Measurements from ENCODE around the gene CHRNA7.

The CHRNA7 gene

GRCh38 chr15:32033186-32033890, 3.0 kb downstream of the CHRNA7 start:
- Histone ChIP-seq H3K27me3 (ENCODE audit: control insufficient read depth, insufficient read depth, low read length) (peaks cover 8% of the 10 kb centered on the region), H3K4me1 (ENCODE audit: control insufficient read depth, insufficient read depth, low read length) (peaks cover 11% of the 10 kb centered on the region), H3K4me3 (ENCODE audit: low read length) (no peak overlapping the region), H3K9ac (ENCODE audit: low read length) (no peak overlapping the region), H3K9me3 (ENCODE audit: control insufficient read depth, low read length) (no peaks in the 10 kb centered on the region), H3K36me3 (ENCODE audit: control insufficient read depth, insufficient read depth, low read length) (no peaks in the 10 kb centered on the region)

- Histone ChIP-seq H3K9ac (ENCODE audit: low read length) (no peak overlapping the region), H3K4me3 (ENCODE audit: low read length) (no peak overlapping the region), H3K9me3 (ENCODE audit: control insufficient read depth, low read length) (no peaks in the 10 kb centered on the region), H3K4me1 (ENCODE audit: control insufficient read depth, insufficient read depth, low read length) (peaks cover 11% of the 10 kb centered on the region), H3K27me3 (ENCODE audit: control insufficient read depth, insufficient read depth, low read length) (peaks cover 4% of the 10 kb centered on the region), H3K36me3 (ENCODE audit: control insufficient read depth, insufficient read depth, low read length) (no peaks in the 10 kb centered on the region)
Observed at GRCh38 chr15:32034106-32034505, 3.8 kb downstream of the CHRNA7 start.

GRCh38 chr15:32035285-32035684, 5.0 kb downstream of the CHRNA7 start:
- peaks cover 11% of the 10 kb centered on the region for H3K4me1 ChIP-seq (ENCODE audit: control insufficient read depth, insufficient read depth, low read length)
- no peaks in the 10 kb centered on the region for H3K27me3 ChIP-seq (ENCODE audit: control insufficient read depth, insufficient read depth, low read length)
- H3K36me3 ChIP-seq (ENCODE audit: control insufficient read depth, insufficient read depth, low read length) = no peaks in the 10 kb centered on the region
- no peaks in the 10 kb centered on the region for H3K9me3 ChIP-seq (ENCODE audit: control insufficient read depth, low read length)
- H3K4me3 ChIP-seq (ENCODE audit: low read length) = no peak overlapping the region
- no peak overlapping the region for H3K9ac ChIP-seq (ENCODE audit: low read length)

- H3K36me3 ChIP-seq (ENCODE audit: control insufficient read depth, insufficient read depth, low read length) = no peaks in the 10 kb centered on the region
- no peaks in the 10 kb centered on the region for H3K27me3 ChIP-seq (ENCODE audit: control insufficient read depth, insufficient read depth, low read length)
- H3K4me1 ChIP-seq (ENCODE audit: control insufficient read depth, insufficient read depth, low read length) = peaks cover 13% of the 10 kb centered on the region
- no peak overlapping the region for H3K9ac ChIP-seq (ENCODE audit: low read length)
- no peaks in the 10 kb centered on the region for H3K9me3 ChIP-seq (ENCODE audit: control insufficient read depth, low read length)
- no peak overlapping the region for H3K4me3 ChIP-seq (ENCODE audit: low read length)
Observed at GRCh38 chr15:32036971-32037370, 6.7 kb downstream of the CHRNA7 start.

GRCh38 chr15:32041294-32041693, 11.0 kb downstream of the CHRNA7 start:
- no peaks in the 10 kb centered on the region for H3K27me3 ChIP-seq (ENCODE audit: control insufficient read depth, insufficient read depth, low read length)
- no peak overlapping the region for H3K4me3 ChIP-seq (ENCODE audit: low read length)
- no peaks in the 10 kb centered on the region for H3K36me3 ChIP-seq (ENCODE audit: control insufficient read depth, insufficient read depth, low read length)
- H3K4me1 ChIP-seq (ENCODE audit: control insufficient read depth, insufficient read depth, low read length) = peaks cover 9% of the 10 kb centered on the region
- H3K9me3 ChIP-seq (ENCODE audit: control insufficient read depth, low read length) = no peaks in the 10 kb centered on the region
- no peak overlapping the region for H3K9ac ChIP-seq (ENCODE audit: low read length)

- Histone ChIP-seq H3K36me3 (ENCODE audit: control insufficient read depth, insufficient read depth, low read length) (no peaks in the 10 kb centered on the region), H3K4me1 (ENCODE audit: control insufficient read depth, insufficient read depth, low read length) (peaks cover 9% of the 10 kb centered on the region), H3K27me3 (ENCODE audit: control insufficient read depth, insufficient read depth, low read length) (no peaks in the 10 kb centered on the region), H3K9me3 (ENCODE audit: control insufficient read depth, low read length) (no peaks in the 10 kb centered on the region), H3K9ac (ENCODE audit: low read length) (peak overlapping the region; percentile 66), H3K4me3 (ENCODE audit: low read length) (peak overlapping the region; percentile 17)
Observed at GRCh38 chr15:32042269-32042972, 12.1 kb downstream of the CHRNA7 start.

- H3K9me3 ChIP-seq (ENCODE audit: control insufficient read depth, low read length) = no peaks in the 10 kb centered on the region
- no peaks in the 10 kb centered on the region for H3K36me3 ChIP-seq (ENCODE audit: control insufficient read depth, insufficient read depth, low read length)
- H3K27me3 ChIP-seq (ENCODE audit: control insufficient read depth, insufficient read depth, low read length) = no peaks in the 10 kb centered on the region
Observed at GRCh38 chr15:32053719-32054118, 23.4 kb downstream of the CHRNA7 start.

GRCh38 chr15:32057876-32058425, 27.6 kb downstream of the CHRNA7 start:
- H3K4me1 ChIP-seq (ENCODE audit: control insufficient read depth, insufficient read depth, low read length) = no peaks in the 10 kb centered on the region
- no peaks in the 10 kb centered on the region for H3K36me3 ChIP-seq (ENCODE audit: control insufficient read depth, insufficient read depth, low read length)
- H3K9me3 ChIP-seq (ENCODE audit: control insufficient read depth, low read length) = no peaks in the 10 kb centered on the region
- H3K27me3 ChIP-seq (ENCODE audit: control insufficient read depth, insufficient read depth, low read length) = no peaks in the 10 kb centered on the region
- H3K9ac ChIP-seq (ENCODE audit: low read length) = no peak overlapping the region
- H3K4me3 ChIP-seq (ENCODE audit: low read length) = no peak overlapping the region

More at GRCh38 chr15:32053719-32054118, 23.4 kb downstream of the CHRNA7 start:
- H3K4me1 ChIP-seq (ENCODE audit: control insufficient read depth, insufficient read depth, low read length) = no peaks in the 10 kb centered on the region
- H3K9ac ChIP-seq (ENCODE audit: low read length) = no peak overlapping the region
- H3K4me3 ChIP-seq (ENCODE audit: low read length) = no peak overlapping the region

GRCh38 chr15:32060706-32061105, 30.4 kb downstream of the CHRNA7 start:
- H3K27me3 ChIP-seq (ENCODE audit: control insufficient read depth, insufficient read depth, low read length) = no peaks in the 10 kb centered on the region
- H3K9ac ChIP-seq (ENCODE audit: low read length) = no peak overlapping the region
- no peak overlapping the region for H3K4me3 ChIP-seq (ENCODE audit: low read length)
- H3K4me1 ChIP-seq (ENCODE audit: control insufficient read depth, insufficient read depth, low read length) = peaks cover 10% of the 10 kb centered on the region
- no peaks in the 10 kb centered on the region for H3K9me3 ChIP-seq (ENCODE audit: control insufficient read depth, low read length)
- no peaks in the 10 kb centered on the region for H3K36me3 ChIP-seq (ENCODE audit: control insufficient read depth, insufficient read depth, low read length)

GRCh38 chr15:32067115-32067514, 36.8 kb downstream of the CHRNA7 start:
- Histone ChIP-seq H3K9me3 (ENCODE audit: control insufficient read depth, low read length) (no peaks in the 10 kb centered on the region), H3K36me3 (ENCODE audit: control insufficient read depth, insufficient read depth, low read length) (no peaks in the 10 kb centered on the region), H3K4me3 (ENCODE audit: low read length) (no peak overlapping the region), H3K4me1 (ENCODE audit: control insufficient read depth, insufficient read depth, low read length) (peaks cover 10% of the 10 kb centered on the region), H3K9ac (ENCODE audit: low read length) (no peak overlapping the region), H3K27me3 (ENCODE audit: control insufficient read depth, insufficient read depth, low read length) (no peaks in the 10 kb centered on the region)

GRCh38 chr15:32089851-32090359, 59.6 kb downstream of the CHRNA7 start:
- H3K4me1 ChIP-seq (ENCODE audit: control insufficient read depth, insufficient read depth, low read length) = no peaks in the 10 kb centered on the region
- no peaks in the 10 kb centered on the region for H3K9me3 ChIP-seq (ENCODE audit: control insufficient read depth, low read length)
- no peaks in the 10 kb centered on the region for H3K36me3 ChIP-seq (ENCODE audit: control insufficient read depth, insufficient read depth, low read length)

More at GRCh38 chr15:32089851-32090359, 59.6 kb downstream of the CHRNA7 start:
- H3K9ac ChIP-seq (ENCODE audit: low read length) = no peak overlapping the region
- H3K27me3 ChIP-seq (ENCODE audit: control insufficient read depth, insufficient read depth, low read length) = no peaks in the 10 kb centered on the region
- H3K4me3 ChIP-seq (ENCODE audit: low read length) = no peak overlapping the region

All from mucosa of stomach (tissue), 1 donor.